ENCODE data around the gene PRPS1L1. TPM values are rescaled to one million over a fixed set of nuclear protein-coding genes. Genes with fewer than 3 reads are reported as not detected.

The PRPS1L1 gene
- polyA plus RNA-seq, 1 of the 3 experiments (the other 2 are of a cell fraction) = not detected

GRCh38 chr7:18019555-18019954, 8.1 kb downstream of the PRPS1L1 start:
- H3K27ac ChIP-seq (ENCODE audit: low read depth in 2 of 2, low read length in 1 of 2) = peak overlapping the region; percentile 43 to 63; a peak in 3 of 4 replicates
- no peak for DNase-seq
- CTCF ChIA-PET = interaction anchor here (0.6 kb wide), 1 partner anchor 1214 kb away, joined by 4 read pairs; no protein-coding TSS in a partner anchor
- H3K4me2 ChIP-seq = no peak overlapping the region
- H3F3A ChIP-seq (replicated peaks; ENCODE audit: insufficient read depth) = peaks cover 9% of the 10 kb centered on the region
- WGBS (ENCODE audit: low lambda C conversion rate) = 0% methylated on average over 1 of the region's 1 CpG
- H4K20me1 ChIP-seq (ENCODE audit: insufficient read depth) = no peaks in the 10 kb centered on the region
- H3K9me2 ChIP-seq = no peaks in the 10 kb centered on the region
- no peaks in the 10 kb centered on the region for H3K36me3 ChIP-seq (replicated peaks in 1 of 2; ENCODE audit: control insufficient read depth in 1 of 2, insufficient read depth in 2 of 2, low read length in 1 of 2)
- H2AFZ ChIP-seq (ENCODE audit: low read depth) = peak overlapping the region; percentile 42; the same call in 1 of the 2 replicates
- H3K9me3 ChIP-seq = no peaks in the 10 kb centered on the region
- H3K4me3 ChIP-seq (ENCODE audit: low read depth in 2 of 2, low read length in 1 of 2) = no peak overlapping the region
- TF ChIP-seq JUND (IDR thresholded peaks at IDR 0.05) (no peak), RXRA (IDR thresholded peaks at IDR 0.05; ENCODE audit: borderline replicate concordance, low read depth) (no peak), NRF1 (IDR thresholded peaks at IDR 0.05; ENCODE audit: low read depth, low read length) (no peak), ELF1 (IDR thresholded peaks at IDR 0.05) (no peak), SIN3A (IDR thresholded peaks at IDR 0.05; ENCODE audit: borderline replicate concordance, low read depth, low read length) (no peak), CTCF (IDR thresholded peaks at IDR 0.05) (no peak), GABPA (IDR thresholded peaks at IDR 0.05; ENCODE audit: low read depth) (no peak), TCF12 (IDR thresholded peaks at IDR 0.05) (peak; percentile 51), MEF2A (IDR thresholded peaks at IDR 0.05; ENCODE audit: borderline replicate concordance, low read depth) (no peak), PBX3 (IDR thresholded peaks at IDR 0.05) (no peak), NFIC (IDR thresholded peaks at IDR 0.05; ENCODE audit: borderline replicate concordance) (no peak), FOSL2 (IDR thresholded peaks at IDR 0.05; ENCODE audit: borderline replicate concordance, low read depth) (peak; percentile 65; the same call in 1 of the 2 replicates), EP300 (IDR thresholded peaks at IDR 0.05; ENCODE audit: borderline replicate concordance in 1 of 2, low read depth in 1 of 2, low read length in 1 of 2) (no peak), IRF3 (IDR thresholded peaks at IDR 0.05; ENCODE audit: low read depth, low read length) (no peak)
- no peaks in the 10 kb centered on the region; the same call in 1 of the 2 replicates for H3K27me3 ChIP-seq (ENCODE audit: insufficient read depth)
- POLR2A ChIA-PET = no interaction called here
- H3K9ac ChIP-seq = no peak overlapping the region
- peaks cover 0 to 17% of the 10 kb centered on the region in 2 experiments; a peak in 2 of 4 replicates for H3K4me1 ChIP-seq (ENCODE audit: control insufficient read depth in 1 of 2, insufficient read depth in 2 of 2, low read depth in 1 of 2, low read length in 1 of 2)
- H3K79me2 ChIP-seq (ENCODE audit: insufficient read depth) = no peaks in the 10 kb centered on the region
